ENCODE data around the gene CCR6. TPM values are rescaled to one million over a fixed set of nuclear protein-coding genes. Genes with fewer than 3 reads are reported as not detected.

Gene CCR6
- total RNA-seq, 1 experiment from 2014 or later: not detected

GRCh38 chr6:167118839-167119238, 4.1 kb upstream of the CCR6 start:
- H3K9me3 ChIP-seq (replicated peaks): no peaks in the 10 kb centered on the region
- no peaks in the 10 kb centered on the region for H3K27me3 ChIP-seq (replicated peaks)
- no peak for DNase-seq (ENCODE audit: low read depth in 1 of 2, low spot score in 2 of 2)
- no peaks in the 10 kb centered on the region for H3K36me3 ChIP-seq
- no peak overlapping the region for H3K4me3 ChIP-seq
- no peak overlapping the region for H3K27ac ChIP-seq
- no peaks in the 10 kb centered on the region for H3K4me1 ChIP-seq (replicated peaks)

DNA sequence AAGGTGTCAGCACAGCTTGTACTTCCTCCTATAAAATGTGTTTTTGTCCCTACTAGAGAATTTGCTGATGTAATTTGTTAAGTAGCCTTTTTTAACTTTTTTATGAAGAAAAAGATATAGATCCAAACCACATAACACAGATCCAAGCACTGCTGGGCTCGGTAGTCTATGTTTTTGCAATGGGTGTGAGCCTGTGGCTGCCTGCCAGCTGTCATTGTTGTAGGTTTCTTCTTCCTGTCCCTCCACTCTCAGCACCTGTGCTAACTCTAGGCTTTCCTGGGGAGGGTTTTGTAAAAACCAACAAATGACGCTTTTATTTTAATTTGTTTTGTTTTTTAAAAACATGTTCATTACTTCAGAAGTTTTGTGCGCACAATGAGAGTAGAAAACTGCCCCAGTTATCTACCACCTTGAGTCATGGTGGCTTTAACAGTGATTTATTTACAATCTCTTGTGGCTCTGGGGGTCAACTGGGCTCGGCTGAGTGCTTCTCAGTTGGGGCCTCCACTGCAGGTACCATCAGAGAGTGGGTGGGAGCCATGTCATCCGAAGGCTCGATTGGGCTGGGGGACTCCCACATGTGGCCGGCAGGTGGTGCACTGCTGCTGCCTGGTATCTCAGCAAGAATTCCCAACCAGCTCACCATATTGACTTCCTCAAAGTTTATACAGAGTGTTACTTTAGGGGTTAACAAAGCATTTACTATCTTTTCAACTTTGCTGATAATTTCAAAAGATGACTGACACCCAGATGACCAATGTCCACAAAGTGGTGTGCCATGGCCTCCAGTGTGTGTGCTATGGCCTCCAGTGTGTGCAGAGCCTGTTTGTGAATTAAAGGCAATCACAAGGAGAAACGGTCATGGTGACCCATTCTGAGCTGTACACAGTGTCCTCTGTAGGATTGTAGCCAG, 3.0 kb upstream of the CCR6 start:
- no peak overlapping the region for H3K27ac ChIP-seq
- no peak for DNase-seq (ENCODE audit: low read depth in 1 of 2, low spot score in 2 of 2)
- H3K9me3 ChIP-seq (replicated peaks): no peaks in the 10 kb centered on the region; the same call in 1 of the 2 replicates
- no peaks in the 10 kb centered on the region for H3K36me3 ChIP-seq
- H3K27me3 ChIP-seq (replicated peaks): no peaks in the 10 kb centered on the region
- no peak overlapping the region for H3K4me3 ChIP-seq
- no peaks in the 10 kb centered on the region for H3K4me1 ChIP-seq (replicated peaks)

DNA sequence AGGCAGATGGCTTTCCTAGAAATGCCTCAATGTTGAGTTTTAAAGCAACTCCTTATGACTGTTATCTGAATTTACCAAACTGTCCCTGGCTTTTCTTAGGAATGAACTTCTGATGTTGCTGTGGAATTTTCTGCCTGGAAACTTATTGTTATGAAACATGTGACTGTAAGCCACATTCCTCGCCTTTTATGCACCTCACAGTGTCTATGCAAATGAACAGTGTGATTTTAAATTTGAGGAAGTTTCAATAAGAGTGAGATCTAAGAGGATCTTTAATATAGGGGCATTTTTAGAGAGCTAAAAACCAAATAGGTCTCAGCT, 2.4 kb upstream of the CCR6 start:
- no peaks in the 10 kb centered on the region for H3K27me3 ChIP-seq (replicated peaks)
- no peak overlapping the region for H3K4me3 ChIP-seq
- no peak for DNase-seq (ENCODE audit: low read depth in 1 of 2, low spot score in 2 of 2)
- H3K9me3 ChIP-seq (replicated peaks): no peaks in the 10 kb centered on the region; the same call in 1 of the 2 replicates
- H3K36me3 ChIP-seq: no peaks in the 10 kb centered on the region
- H3K27ac ChIP-seq: no peak overlapping the region
- H3K4me1 ChIP-seq (replicated peaks): no peaks in the 10 kb centered on the region

DNA sequence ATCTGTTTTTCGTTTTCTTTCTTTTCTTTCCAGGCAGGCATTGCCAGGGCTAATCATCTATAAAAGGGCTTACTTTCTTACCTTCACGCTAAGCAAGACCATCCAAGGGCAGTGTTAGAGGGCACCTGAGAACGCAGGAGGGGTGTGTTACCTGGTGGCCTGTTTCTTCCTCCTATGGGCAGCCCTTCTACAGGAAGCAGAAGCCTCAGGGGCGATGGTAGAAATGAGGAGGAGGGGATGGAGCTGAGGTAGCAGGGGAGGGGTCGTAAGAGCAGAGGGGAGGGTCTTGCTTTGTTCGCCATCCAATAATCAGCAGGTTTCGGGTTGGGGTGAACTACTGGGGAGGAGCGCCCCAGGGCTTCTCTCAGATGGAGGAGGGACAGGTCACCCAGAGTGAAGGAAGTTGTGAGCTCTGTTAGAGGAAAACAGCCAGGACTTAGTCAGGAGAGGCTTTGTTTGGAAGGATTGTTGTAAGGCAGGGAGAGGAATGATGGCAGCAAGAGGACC, 1.5 kb upstream of the CCR6 start:
- Histone ChIP-seq H3K9me3 (replicated peaks) (no peaks in the 10 kb centered on the region; the same call in 1 of the 2 replicates), H3K27ac (no peak overlapping the region), H3K27me3 (replicated peaks) (no peaks in the 10 kb centered on the region), H3K4me3 (no peak overlapping the region), H3K4me1 (replicated peaks) (no peaks in the 10 kb centered on the region), H3K36me3 (no peaks in the 10 kb centered on the region)
- DNase-seq (ENCODE audit: low read depth in 1 of 2, low spot score in 2 of 2): no peak

GRCh38 chr6:167122041-167122826, 662 bp upstream of the CCR6 start:
- Histone ChIP-seq H3K36me3 (no peaks in the 10 kb centered on the region), H3K4me3 (no peak overlapping the region), H3K27me3 (replicated peaks) (no peaks in the 10 kb centered on the region), H3K9me3 (replicated peaks) (no peaks in the 10 kb centered on the region; the same call in 1 of the 2 replicates), H3K27ac (no peak overlapping the region), H3K4me1 (replicated peaks) (no peaks in the 10 kb centered on the region)
- DNase-seq (ENCODE audit: low read depth in 1 of 2, low spot score in 2 of 2): no peak

DNA sequence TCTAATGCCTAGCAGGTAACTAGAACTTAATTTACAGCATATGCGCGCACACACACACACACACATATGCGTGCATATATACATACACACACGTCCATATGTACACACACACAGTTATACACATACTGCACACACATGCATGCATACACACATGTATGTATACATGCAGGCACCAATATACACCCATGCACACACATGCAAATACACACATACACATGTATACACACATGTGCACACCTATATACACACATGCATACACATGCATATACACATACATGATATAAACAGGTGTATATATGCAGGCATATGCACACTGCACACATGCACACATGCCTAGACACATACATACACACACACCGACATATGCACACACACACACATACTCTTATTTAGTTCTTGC, 1.9 kb downstream of the CCR6 start:
- no peak overlapping the region for H3K27ac ChIP-seq
- H3K27me3 ChIP-seq (replicated peaks): no peaks in the 10 kb centered on the region
- no peak for DNase-seq (ENCODE audit: low read depth in 1 of 2, low spot score in 2 of 2)
- H3K9me3 ChIP-seq (replicated peaks): no peaks in the 10 kb centered on the region; the same call in 1 of the 2 replicates
- H3K36me3 ChIP-seq: no peaks in the 10 kb centered on the region
- H3K4me1 ChIP-seq (replicated peaks): no peaks in the 10 kb centered on the region
- H3K4me3 ChIP-seq: no peak overlapping the region

DNA sequence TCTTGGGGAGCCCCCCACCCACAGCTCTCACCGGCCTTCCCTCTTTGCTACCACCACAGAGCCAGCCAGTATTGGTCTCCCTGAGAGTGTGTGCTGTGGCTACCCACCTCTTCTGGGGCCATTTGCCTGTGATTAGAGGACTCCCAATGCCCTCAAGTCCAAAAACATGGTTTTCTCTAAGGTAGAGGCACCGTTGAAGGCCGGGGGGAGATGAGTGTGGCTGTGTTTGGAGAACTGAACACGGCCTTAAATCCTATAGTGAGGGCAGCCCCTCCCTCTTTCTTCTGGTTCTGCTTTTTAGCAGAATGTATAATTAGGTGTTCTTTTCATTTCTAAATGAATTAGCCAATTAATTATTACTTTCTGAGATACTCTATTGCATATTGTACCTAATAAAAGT, 2.5 kb downstream of the CCR6 start:
- no peak for DNase-seq (ENCODE audit: low read depth in 1 of 2, low spot score in 2 of 2)
- no peaks in the 10 kb centered on the region; the same call in 1 of the 2 replicates for H3K9me3 ChIP-seq (replicated peaks)
- no peaks in the 10 kb centered on the region for H3K4me1 ChIP-seq (replicated peaks)
- H3K27me3 ChIP-seq (replicated peaks): no peaks in the 10 kb centered on the region
- no peaks in the 10 kb centered on the region for H3K36me3 ChIP-seq
- H3K27ac ChIP-seq: no peak overlapping the region
- H3K4me3 ChIP-seq: no peak overlapping the region

- H3K36me3 ChIP-seq: no peaks in the 10 kb centered on the region
- no peak for DNase-seq (ENCODE audit: low read depth in 1 of 2, low spot score in 2 of 2)
- H3K4me1 ChIP-seq (replicated peaks): no peaks in the 10 kb centered on the region
- H3K4me3 ChIP-seq: no peak overlapping the region
- H3K27ac ChIP-seq: no peak overlapping the region
- no peaks in the 10 kb centered on the region; the same call in 1 of the 2 replicates for H3K9me3 ChIP-seq (replicated peaks)
- no peaks in the 10 kb centered on the region for H3K27me3 ChIP-seq (replicated peaks)
Measured at GRCh38 chr6:167125855-167126349, 3.0 kb downstream of the CCR6 start.

- H3K4me1 ChIP-seq (replicated peaks): no peaks in the 10 kb centered on the region
- H3K27me3 ChIP-seq (replicated peaks): no peaks in the 10 kb centered on the region
- no peak overlapping the region for H3K27ac ChIP-seq
- H3K4me3 ChIP-seq: no peak overlapping the region
- DNase-seq (ENCODE audit: low read depth in 1 of 2, low spot score in 2 of 2): no peak
- no peaks in the 10 kb centered on the region for H3K36me3 ChIP-seq
- no peaks in the 10 kb centered on the region; the same call in 1 of the 2 replicates for H3K9me3 ChIP-seq (replicated peaks)
Measured at GRCh38 chr6:167127785-167128531, 5.1 kb downstream of the CCR6 start.

DNA sequence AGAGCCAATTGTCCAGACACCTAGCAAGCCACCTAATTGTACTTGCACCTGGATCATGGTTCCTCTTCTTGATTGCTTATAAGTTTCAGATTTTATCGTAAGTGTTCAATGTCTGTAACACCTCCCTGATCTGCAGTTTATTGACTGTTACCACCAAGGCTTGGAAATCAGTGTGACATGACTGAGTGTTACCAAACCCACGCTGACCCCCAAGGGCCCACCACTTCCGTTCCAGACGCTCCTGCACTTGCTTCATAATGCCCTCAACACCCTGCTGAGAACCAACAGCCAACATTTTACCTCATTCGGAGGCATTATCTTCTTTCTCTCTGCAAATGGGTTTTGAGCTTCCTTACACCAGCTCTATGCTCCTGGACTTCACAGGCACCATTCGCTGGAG, 6.3 kb downstream of the CCR6 start:
- Histone ChIP-seq H3K36me3 (no peaks in the 10 kb centered on the region), H3K27ac (no peak overlapping the region), H3K4me1 (replicated peaks) (no peaks in the 10 kb centered on the region), H3K27me3 (replicated peaks) (no peaks in the 10 kb centered on the region), H3K9me3 (replicated peaks) (no peaks in the 10 kb centered on the region; the same call in 1 of the 2 replicates), H3K4me3 (no peak overlapping the region)
- no peak for DNase-seq (ENCODE audit: low read depth in 1 of 2, low spot score in 2 of 2)

DNA sequence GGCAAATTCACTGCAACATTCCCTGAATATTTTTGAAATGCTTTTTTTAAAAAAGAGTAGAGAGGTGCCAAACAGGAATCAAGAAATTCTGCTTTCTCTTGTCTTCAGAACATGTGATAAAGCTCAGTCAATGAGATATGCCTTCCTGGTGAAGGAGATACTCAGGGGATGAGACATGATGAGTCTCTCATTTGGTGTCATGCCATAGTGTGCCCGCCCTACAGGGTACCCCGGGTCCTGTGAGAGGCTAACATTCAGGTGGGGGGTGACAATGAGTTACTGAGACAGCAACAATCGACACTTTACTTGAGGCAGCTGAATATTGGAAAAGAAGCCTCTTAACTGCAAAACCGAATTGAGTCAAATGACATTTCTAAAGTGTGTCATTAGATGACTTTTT, 6.7 kb downstream of the CCR6 start:
- Histone ChIP-seq H3K4me3 (no peak overlapping the region), H3K27ac (no peak overlapping the region), H3K36me3 (no peaks in the 10 kb centered on the region), H3K9me3 (replicated peaks) (no peaks in the 10 kb centered on the region; the same call in 1 of the 2 replicates), H3K27me3 (replicated peaks) (no peaks in the 10 kb centered on the region), H3K4me1 (replicated peaks) (no peaks in the 10 kb centered on the region)
- DNase-seq (ENCODE audit: low read depth in 1 of 2, low spot score in 2 of 2): no peak

GRCh38 chr6:167130008-167130677, 7.2 kb downstream of the CCR6 start:
- Histone ChIP-seq H3K4me3 (no peak overlapping the region), H3K9me3 (replicated peaks) (no peaks in the 10 kb centered on the region), H3K4me1 (replicated peaks) (no peaks in the 10 kb centered on the region), H3K36me3 (no peaks in the 10 kb centered on the region), H3K27me3 (replicated peaks) (no peaks in the 10 kb centered on the region), H3K27ac (no peak overlapping the region)
- no peak for DNase-seq (ENCODE audit: low read depth in 1 of 2, low spot score in 2 of 2)
